ENCODE measurements around the gene IRF5.
A peak's percentile ranks its signal among the peaks of the same experiment; 100 is the strongest.

IRF5 gene

GRCh38 chr7:128931965-128932861, 5.5 kb upstream of the IRF5 start:
- no peaks in the 10 kb centered on the region for H3K9me2 ChIP-seq (replicated peaks; ENCODE audit: insufficient read depth, low read length)
- no peak overlapping the region; the same call in 1 of the 2 replicates for H3K27ac ChIP-seq (ENCODE audit: low read length)
- DNase-seq, result no peak
- H3K9ac ChIP-seq (ENCODE audit: low read length), result 0 out of 2 replicates have a peak overlapping the region, but pooled peaks have one; percentile 51
- TF ChIP-seq CTCF (IDR thresholded peaks at IDR 0.05; ENCODE audit: low read length) (no peak), EZH2 (optimal IDR thresholded peaks at IDR 0.05; ENCODE audit: low read depth, low read length) (no peak), EZH2phosphoT487 (IDR thresholded peaks at IDR 0.05; ENCODE audit: low read length) (no peak)
- H3K36me3 ChIP-seq (replicated peaks; ENCODE audit: insufficient read depth, low read length), result no peaks in the 10 kb centered on the region
- no peaks in the 10 kb centered on the region for H3K27me3 ChIP-seq (replicated peaks; ENCODE audit: insufficient read depth, low read length)
- no peaks in the 10 kb centered on the region for H4K20me1 ChIP-seq (ENCODE audit: insufficient read depth, low read length)
- H2AFZ ChIP-seq (ENCODE audit: low read length), result peak overlapping the region; percentile 65; the same call in 1 of the 2 replicates
- H3K9me3 ChIP-seq (replicated peaks; ENCODE audit: insufficient read depth, low read length), result no peaks in the 10 kb centered on the region
- H3K4me3 ChIP-seq (ENCODE audit: low read length), result peak overlapping the region; percentile 43; the same call in 1 of the 2 replicates
- peaks cover 24% of the 10 kb centered on the region for H3K4me1 ChIP-seq (ENCODE audit: low read length)
- H3F3A ChIP-seq (ENCODE audit: insufficient read depth, low read length), result peaks cover 6% of the 10 kb centered on the region; the same call in 1 of the 2 replicates
- H3K4me2 ChIP-seq (ENCODE audit: low read depth, low read length), result peak overlapping the region; percentile 79
- H3K79me2 ChIP-seq (ENCODE audit: low read length), result peaks cover 6% of the 10 kb centered on the region; the same call in 1 of the 2 replicates

DNA sequence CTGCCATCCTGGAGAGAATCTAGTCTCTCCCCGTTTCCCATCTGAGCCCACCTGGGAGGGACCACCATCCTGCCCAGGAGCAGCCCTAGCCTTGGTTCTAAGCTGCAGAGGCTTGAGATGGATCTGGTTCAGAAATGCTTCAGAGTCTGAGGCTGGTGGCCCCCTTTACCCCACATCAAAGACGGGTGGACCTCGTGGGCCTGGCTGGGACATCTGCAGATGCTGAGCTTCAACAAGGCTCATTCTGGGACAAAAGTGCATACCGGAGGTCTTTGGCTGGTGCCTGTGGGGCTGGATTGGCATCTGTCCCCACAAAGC, 4.9 kb upstream of the IRF5 start:
- Histone ChIP-seq H3K9ac (ENCODE audit: low read length) (peak overlapping the region; percentile 51; the same call in 1 of the 2 replicates), H3K27me3 (replicated peaks; ENCODE audit: insufficient read depth, low read length) (no peaks in the 10 kb centered on the region), H3F3A (ENCODE audit: insufficient read depth, low read length) (peaks cover 11% of the 10 kb centered on the region; the same call in 1 of the 2 replicates), H3K4me1 (ENCODE audit: low read length) (peaks cover 27% of the 10 kb centered on the region), H3K9me2 (replicated peaks; ENCODE audit: insufficient read depth, low read length) (no peaks in the 10 kb centered on the region), H4K20me1 (ENCODE audit: insufficient read depth, low read length) (no peaks in the 10 kb centered on the region), H3K4me2 (ENCODE audit: low read depth, low read length) (peak overlapping the region; percentile 79), H3K9me3 (replicated peaks; ENCODE audit: insufficient read depth, low read length) (no peaks in the 10 kb centered on the region), H3K79me2 (ENCODE audit: low read length) (peaks cover 9% of the 10 kb centered on the region; the same call in 1 of the 2 replicates), H2AFZ (ENCODE audit: low read length) (peak overlapping the region; percentile 65), H3K27ac (ENCODE audit: low read length) (peak overlapping the region; percentile 48; the same call in 1 of the 2 replicates), H3K4me3 (ENCODE audit: low read length) (peak overlapping the region; percentile 43), H3K36me3 (replicated peaks; ENCODE audit: insufficient read depth, low read length) (no peaks in the 10 kb centered on the region)
- no peak for DNase-seq
- TF ChIP-seq EZH2 (optimal IDR thresholded peaks at IDR 0.05; ENCODE audit: low read depth, low read length) (no peak), CTCF (IDR thresholded peaks at IDR 0.05; ENCODE audit: low read length) (no peak), EZH2phosphoT487 (IDR thresholded peaks at IDR 0.05; ENCODE audit: low read length) (no peak)

DNA sequence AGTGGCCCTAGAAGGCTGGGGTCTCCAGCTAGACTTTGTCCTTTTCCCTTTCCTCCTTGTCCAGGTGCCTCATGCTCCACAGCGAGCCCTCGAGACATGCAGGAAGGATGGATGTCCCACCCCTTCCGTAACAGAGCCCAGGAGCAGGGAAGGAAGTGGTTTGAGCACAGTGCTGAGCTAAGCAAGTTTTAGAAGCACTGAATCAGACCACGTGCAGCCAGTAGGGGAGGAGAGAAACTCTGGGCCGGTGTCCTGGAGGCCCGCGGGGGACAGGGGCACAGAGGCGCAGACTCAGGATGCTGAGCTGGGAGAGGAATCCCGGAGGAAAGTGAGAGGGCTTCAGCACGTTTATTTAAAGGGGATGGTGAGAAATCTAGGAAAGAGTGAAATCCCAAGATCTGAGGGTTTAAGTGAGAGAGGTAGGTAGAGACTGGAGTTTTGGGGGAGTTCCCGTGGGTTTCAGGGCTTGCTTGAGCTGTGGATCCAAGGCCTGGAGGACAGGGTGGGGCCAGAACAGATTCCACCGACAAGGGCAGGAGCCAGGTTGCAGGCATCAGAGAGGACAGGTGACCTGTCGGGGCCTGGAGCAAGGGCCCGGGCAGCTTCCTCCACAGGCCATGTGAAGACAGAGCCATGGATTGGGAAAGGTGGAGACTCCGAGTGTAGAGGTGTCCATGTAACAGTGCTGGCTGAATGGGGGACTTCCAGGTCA, 4.4 kb upstream of the IRF5 start:
- H4K20me1 ChIP-seq (ENCODE audit: insufficient read depth, low read length), result no peaks in the 10 kb centered on the region
- peaks cover 13% of the 10 kb centered on the region for H3K79me2 ChIP-seq (ENCODE audit: low read length)
- peak; percentile 97 for DNase-seq
- H2AFZ ChIP-seq (ENCODE audit: low read length), result peak overlapping the region; percentile 65
- no peaks in the 10 kb centered on the region for H3K9me3 ChIP-seq (replicated peaks; ENCODE audit: insufficient read depth, low read length)
- H3K4me3 ChIP-seq (ENCODE audit: low read length), result peak overlapping the region; percentile 43
- H3F3A ChIP-seq (ENCODE audit: insufficient read depth, low read length), result peaks cover 15% of the 10 kb centered on the region; the same call in 1 of the 2 replicates
- no peak for TF ChIP-seq EZH2phosphoT487 (IDR thresholded peaks at IDR 0.05; ENCODE audit: low read length)
- TF ChIP-seq CTCF (IDR thresholded peaks at IDR 0.05; ENCODE audit: low read length), result no peak
- no peak for TF ChIP-seq EZH2 (optimal IDR thresholded peaks at IDR 0.05; ENCODE audit: low read depth, low read length)
- no peaks in the 10 kb centered on the region for H3K36me3 ChIP-seq (replicated peaks; ENCODE audit: insufficient read depth, low read length)
- peak overlapping the region; percentile 79 for H3K4me2 ChIP-seq (ENCODE audit: low read depth, low read length)
- H3K9me2 ChIP-seq (replicated peaks; ENCODE audit: insufficient read depth, low read length), result no peaks in the 10 kb centered on the region
- H3K27me3 ChIP-seq (replicated peaks; ENCODE audit: insufficient read depth, low read length), result no peaks in the 10 kb centered on the region
- peak overlapping the region; percentile 48 for H3K27ac ChIP-seq (ENCODE audit: low read length)
- H3K4me1 ChIP-seq (ENCODE audit: low read length), result peaks cover 27% of the 10 kb centered on the region
- H3K9ac ChIP-seq (ENCODE audit: low read length), result peak overlapping the region; percentile 51

Measured in MM.1S (cell line).